Body of pancreas (tissue), 4 donors: ENCODE measurements around the gene SEPTIN5.

ENCODE experiments used
- CTCF ChIP-seq, 7 experiments: fragments of 450-650 bp in 4 of 7; fragments of 200-600 bp in 3 of 7; sonication (generic) in 3 of 7; IDR thresholded peaks; one replicate each; pipeline ENCODE4 v1.5.1; 2016 to 2019; ENCODE audit warnings: antibody characterized with exemption in 7 of 7
- POLR2A ChIP-seq, 3 donors: fragments of 450-650 bp; IDR thresholded peaks; one replicate each; pipeline ENCODE4 v1.6.1; 2016; ENCODE audit warnings: antibody characterized with exemption in 3 of 3, mild to moderate bottlenecking in 2 of 3

GRCh38 chr22:19710769-19711106 is 3.6 kb upstream of the SEPTIN5 start:
- TF ChIP-seq CTCF (IDR thresholded peaks at IDR 0.05) (no peak), POLR2A (IDR thresholded peaks at IDR 0.05) (no peak)
